ENCODE results near the gene CEP152. TPM values are rescaled to one million over a fixed set of nuclear protein-coding genes. Genes with fewer than 3 reads are reported as not detected.

The CEP152 gene
- total and polyA plus RNA-seq, 9 of the 15 experiments (the other 6 are each of a cell fraction or from before 2014, with no cell fraction given) = 9.9 to 43.0 (median 23.6) TPM

DNA sequence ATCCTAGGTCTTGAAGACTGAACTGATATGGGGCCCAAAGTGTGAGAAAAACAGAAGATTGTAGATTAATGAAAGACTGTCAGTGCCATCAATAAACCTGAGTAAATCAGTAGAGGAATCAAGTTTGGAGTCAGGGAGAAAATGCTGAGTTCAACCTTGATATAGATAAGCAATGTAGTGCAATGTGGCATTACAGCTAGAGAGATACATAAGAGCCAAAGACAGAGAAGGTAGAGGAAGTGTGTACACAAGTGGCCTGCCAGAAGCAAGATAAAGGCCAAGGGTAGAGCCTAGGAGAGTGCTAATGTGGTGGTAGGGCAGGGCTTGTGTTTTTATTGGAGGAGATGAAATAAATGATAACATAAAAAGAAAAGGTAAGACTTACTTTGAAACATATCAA, 41.1 kb upstream of the CEP152 start (continued):
- TF ChIP-seq FOSL1 (tag; conservative IDR thresholded peaks at IDR 0.05) (no peak), TCF7 (IDR thresholded peaks at IDR 0.05; ENCODE audit: borderline replicate concordance) (no peak), HNRNPL (IDR thresholded peaks at IDR 0.05; ENCODE audit: low read depth, low read length) (no peak), NCOA4 (IDR thresholded peaks at IDR 0.05; ENCODE audit: partially characterized antibody) (no peak), ETV6 (IDR thresholded peaks at IDR 0.05; ENCODE audit: borderline replicate concordance in 1 of 2, low read depth in 2 of 2, low read length in 1 of 2) (no peak), ETV6 (CRISPR knock-in tag; IDR thresholded peaks at IDR 0.05; ENCODE audit: borderline replicate concordance) (no peak), ZNF274 (IDR thresholded peaks at IDR 0.05; ENCODE audit: borderline replicate concordance, low read depth, low read length) (no peak), MAFG (tag; conservative IDR thresholded peaks at IDR 0.05) (peak; percentile 39; the same call in 1 of the 2 replicates), SAP30 (IDR thresholded peaks at IDR 0.05; ENCODE audit: borderline replicate concordance, insufficient read depth, low read depth, low read length, poor library complexity, severe bottlenecking) (no peak), SNRNP70 (optimal IDR thresholded peaks at IDR 0.05; ENCODE audit: low read depth, low read length) (no peak), OTX1 (CRISPR knock-in tag; IDR thresholded peaks at IDR 0.05) (no peak), KAT7 (CRISPR knock-in tag; IDR thresholded peaks at IDR 0.05; ENCODE audit: borderline replicate concordance) (no peak), ZNF699 (CRISPR knock-in tag; IDR thresholded peaks at IDR 0.05; ENCODE audit: insufficient replicate concordance) (no peak), ZSCAN32 (CRISPR knock-in tag; IDR thresholded peaks at IDR 0.05) (no peak), ZFPM2 (CRISPR knock-in tag; IDR thresholded peaks at IDR 0.05) (no peak)
- TF ChIP-seq, protein P1, sequence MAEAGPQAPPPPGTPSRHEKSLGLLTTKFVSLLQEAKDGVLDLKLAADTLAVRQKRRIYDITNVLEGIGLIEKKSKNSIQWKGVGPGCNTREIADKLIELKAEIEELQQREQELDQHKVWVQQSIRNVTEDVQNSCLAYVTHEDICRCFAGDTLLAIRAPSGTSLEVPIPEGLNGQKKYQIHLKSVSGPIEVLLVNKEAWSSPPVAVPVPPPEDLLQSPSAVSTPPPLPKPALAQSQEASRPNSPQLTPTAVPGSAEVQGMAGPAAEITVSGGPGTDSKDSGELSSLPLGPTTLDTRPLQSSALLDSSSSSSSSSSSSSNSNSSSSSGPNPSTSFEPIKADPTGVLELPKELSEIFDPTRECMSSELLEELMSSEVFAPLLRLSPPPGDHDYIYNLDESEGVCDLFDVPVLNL (CRISPR knock-in tag; IDR thresholded peaks at IDR 0.05; ENCODE audit: low read depth) = no peak
- TF ChIP-seq, protein P2, sequence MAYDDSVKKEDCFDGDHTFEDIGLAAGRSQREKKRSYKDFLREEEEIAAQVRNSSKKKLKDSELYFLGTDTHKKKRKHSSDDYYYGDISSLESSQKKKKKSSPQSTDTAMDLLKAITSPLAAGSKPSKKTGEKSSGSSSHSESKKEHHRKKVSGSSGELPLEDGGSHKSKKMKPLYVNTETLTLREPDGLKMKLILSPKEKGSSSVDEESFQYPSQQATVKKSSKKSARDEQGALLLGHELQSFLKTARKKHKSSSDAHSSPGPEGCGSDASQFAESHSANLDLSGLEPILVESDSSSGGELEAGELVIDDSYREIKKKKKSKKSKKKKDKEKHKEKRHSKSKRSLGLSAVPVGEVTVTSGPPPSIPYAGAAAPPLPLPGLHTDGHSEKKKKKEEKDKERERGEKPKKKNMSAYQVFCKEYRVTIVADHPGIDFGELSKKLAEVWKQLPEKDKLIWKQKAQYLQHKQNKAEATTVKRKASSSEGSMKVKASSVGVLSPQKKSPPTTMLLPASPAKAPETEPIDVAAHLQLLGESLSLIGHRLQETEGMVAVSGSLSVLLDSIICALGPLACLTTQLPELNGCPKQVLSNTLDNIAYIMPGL (CRISPR knock-in tag; IDR thresholded peaks at IDR 0.05) = no peak
- TF ChIP-seq, protein P3, sequence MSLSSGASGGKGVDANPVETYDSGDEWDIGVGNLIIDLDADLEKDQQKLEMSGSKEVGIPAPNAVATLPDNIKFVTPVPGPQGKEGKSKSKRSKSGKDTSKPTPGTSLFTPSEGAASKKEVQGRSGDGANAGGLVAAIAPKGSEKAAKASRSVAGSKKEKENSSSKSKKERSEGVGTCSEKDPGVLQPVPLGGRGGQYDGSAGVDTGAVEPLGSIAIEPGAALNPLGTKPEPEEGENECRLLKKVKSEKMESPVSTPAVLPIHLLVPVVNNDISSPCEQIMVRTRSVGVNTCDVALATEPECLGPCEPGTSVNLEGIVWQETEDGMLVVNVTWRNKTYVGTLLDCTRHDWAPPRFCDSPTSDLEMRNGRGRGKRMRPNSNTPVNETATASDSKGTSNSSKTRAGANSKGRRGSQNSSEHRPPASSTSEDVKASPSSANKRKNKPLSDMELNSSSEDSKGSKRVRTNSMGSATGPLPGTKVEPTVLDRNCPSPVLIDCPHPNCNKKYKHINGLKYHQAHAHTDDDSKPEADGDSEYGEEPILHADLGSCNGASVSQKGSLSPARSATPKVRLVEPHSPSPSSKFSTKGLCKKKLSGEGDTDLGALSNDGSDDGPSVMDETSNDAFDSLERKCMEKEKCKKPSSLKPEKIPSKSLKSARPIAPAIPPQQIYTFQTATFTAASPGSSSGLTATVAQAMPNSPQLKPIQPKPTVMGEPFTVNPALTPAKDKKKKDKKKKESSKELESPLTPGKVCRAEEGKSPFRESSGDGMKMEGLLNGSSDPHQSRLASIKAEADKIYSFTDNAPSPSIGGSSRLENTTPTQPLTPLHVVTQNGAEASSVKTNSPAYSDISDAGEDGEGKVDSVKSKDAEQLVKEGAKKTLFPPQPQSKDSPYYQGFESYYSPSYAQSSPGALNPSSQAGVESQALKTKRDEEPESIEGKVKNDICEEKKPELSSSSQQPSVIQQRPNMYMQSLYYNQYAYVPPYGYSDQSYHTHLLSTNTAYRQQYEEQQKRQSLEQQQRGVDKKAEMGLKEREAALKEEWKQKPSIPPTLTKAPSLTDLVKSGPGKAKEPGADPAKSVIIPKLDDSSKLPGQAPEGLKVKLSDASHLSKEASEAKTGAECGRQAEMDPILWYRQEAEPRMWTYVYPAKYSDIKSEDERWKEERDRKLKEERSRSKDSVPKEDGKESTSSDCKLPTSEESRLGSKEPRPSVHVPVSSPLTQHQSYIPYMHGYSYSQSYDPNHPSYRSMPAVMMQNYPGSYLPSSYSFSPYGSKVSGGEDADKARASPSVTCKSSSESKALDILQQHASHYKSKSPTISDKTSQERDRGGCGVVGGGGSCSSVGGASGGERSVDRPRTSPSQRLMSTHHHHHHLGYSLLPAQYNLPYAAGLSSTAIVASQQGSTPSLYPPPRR (CRISPR knock-in tag; IDR thresholded peaks at IDR 0.05; ENCODE audit: borderline replicate concordance) = no peak
- TF ChIP-seq, protein P4, sequence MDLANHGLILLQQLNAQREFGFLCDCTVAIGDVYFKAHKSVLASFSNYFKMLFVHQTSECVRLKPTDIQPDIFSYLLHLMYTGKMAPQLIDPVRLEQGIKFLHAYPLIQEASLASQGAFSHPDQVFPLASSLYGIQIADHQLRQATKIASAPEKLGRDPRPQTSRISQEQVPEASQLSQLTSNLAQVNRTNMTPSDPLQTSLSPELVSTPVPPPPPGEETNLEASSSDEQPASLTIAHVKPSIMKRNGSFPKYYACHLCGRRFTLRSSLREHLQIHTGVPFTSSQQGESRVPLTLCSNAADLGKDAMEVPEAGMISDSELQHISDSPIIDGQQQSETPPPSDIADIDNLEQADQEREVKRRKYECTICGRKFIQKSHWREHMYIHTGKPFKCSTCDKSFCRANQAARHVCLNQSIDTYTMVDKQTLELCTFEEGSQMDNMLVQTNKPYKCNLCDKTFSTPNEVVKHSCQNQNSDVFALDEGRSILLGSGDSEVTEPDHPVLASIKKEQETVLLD (IDR thresholded peaks at IDR 0.05) = no peak
